ENCODE measurements around the gene TPRG1L.

TPRG1L gene

DNA sequence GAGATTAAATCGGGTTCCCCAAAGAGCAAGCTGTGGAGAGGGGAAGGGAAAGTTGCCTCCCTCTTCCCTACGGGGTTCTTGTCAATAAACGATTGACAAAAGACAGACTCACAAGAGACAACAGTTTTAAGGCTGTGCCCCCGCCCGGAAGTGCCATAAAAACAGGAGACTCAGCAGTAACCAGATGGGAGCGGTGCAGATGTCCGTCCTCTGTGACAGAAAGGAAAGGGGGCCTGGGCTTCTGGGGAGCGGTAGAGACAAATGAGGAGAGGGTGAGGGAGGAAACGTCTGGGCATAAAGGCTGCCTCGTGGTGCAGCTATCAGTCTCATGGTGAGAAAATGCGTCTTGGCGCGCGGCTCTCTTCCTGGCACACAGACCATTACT lies 33.4 kb downstream of the TPRG1L start:
- TF ChIP-seq CTCF (IDR thresholded peaks at IDR 0.05; ENCODE audit: insufficient read depth, low read length), result no peak
- TF ChIP-seq POLR2AphosphoS5 (IDR thresholded peaks at IDR 0.05; ENCODE audit: low read depth), result no peak
- TF ChIP-seq, protein P1, sequence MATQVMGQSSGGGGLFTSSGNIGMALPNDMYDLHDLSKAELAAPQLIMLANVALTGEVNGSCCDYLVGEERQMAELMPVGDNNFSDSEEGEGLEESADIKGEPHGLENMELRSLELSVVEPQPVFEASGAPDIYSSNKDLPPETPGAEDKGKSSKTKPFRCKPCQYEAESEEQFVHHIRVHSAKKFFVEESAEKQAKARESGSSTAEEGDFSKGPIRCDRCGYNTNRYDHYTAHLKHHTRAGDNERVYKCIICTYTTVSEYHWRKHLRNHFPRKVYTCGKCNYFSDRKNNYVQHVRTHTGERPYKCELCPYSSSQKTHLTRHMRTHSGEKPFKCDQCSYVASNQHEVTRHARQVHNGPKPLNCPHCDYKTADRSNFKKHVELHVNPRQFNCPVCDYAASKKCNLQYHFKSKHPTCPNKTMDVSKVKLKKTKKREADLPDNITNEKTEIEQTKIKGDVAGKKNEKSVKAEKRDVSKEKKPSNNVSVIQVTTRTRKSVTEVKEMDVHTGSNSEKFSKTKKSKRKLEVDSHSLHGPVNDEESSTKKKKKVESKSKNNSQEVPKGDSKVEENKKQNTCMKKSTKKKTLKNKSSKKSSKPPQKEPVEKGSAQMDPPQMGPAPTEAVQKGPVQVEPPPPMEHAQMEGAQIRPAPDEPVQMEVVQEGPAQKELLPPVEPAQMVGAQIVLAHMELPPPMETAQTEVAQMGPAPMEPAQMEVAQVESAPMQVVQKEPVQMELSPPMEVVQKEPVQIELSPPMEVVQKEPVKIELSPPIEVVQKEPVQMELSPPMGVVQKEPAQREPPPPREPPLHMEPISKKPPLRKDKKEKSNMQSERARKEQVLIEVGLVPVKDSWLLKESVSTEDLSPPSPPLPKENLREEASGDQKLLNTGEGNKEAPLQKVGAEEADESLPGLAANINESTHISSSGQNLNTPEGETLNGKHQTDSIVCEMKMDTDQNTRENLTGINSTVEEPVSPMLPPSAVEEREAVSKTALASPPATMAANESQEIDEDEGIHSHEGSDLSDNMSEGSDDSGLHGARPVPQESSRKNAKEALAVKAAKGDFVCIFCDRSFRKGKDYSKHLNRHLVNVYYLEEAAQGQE (IDR thresholded peaks at IDR 0.05; ENCODE audit: insufficient replicate concordance, low read depth), result no peak
- no peak for TF ChIP-seq SPI1 (IDR thresholded peaks at IDR 0.05; ENCODE audit: borderline replicate concordance, low read depth)
- TF ChIP-seq GABPA (IDR thresholded peaks at IDR 0.05; ENCODE audit: low read depth), result no peak
- peaks cover 35% of the 10 kb centered on the region for H3K27me3 ChIP-seq (ENCODE audit: insufficient read depth, poor library complexity, severe bottlenecking)
- H3K4me3 ChIP-seq (replicated peaks; ENCODE audit: insufficient read depth, low read length), result no peak overlapping the region
- DNase-seq (ENCODE audit: low read depth in 1 of 2, low spot score in 1 of 2), result no peak
- no peak overlapping the region for H3K27ac ChIP-seq (replicated peaks)

DNA sequence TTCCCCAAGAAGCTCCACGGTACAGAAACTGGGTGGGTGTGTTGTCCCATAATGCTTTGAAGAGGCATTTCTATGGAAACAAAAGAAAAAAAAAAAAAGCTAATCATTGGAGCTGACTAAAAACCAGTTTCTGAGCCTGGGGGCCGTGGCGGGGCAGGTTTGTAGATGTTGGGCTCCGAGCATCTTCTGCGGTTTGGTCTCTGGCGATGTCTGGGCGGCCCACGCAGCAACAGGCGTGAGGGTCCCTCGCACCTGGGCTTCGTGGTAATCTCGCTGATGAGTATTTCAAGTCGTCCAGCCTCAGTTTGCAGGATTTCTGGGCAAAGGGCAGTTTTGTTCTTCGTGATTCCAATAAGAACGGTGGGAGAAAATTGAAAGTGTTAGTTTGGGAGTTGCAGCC lies 34.3 kb downstream of the TPRG1L start:
- Histone ChIP-seq H3K27me3 (ENCODE audit: insufficient read depth, poor library complexity, severe bottlenecking) (peaks cover 26% of the 10 kb centered on the region), H3K27ac (replicated peaks) (no peak overlapping the region), H3K4me3 (replicated peaks; ENCODE audit: insufficient read depth, low read length) (no peak overlapping the region)
- no peak for DNase-seq (ENCODE audit: low read depth in 1 of 2, low spot score in 1 of 2)
- TF ChIP-seq, protein P1 (IDR thresholded peaks at IDR 0.05; ENCODE audit: insufficient replicate concordance, low read depth), result no peak
- TF ChIP-seq GABPA (IDR thresholded peaks at IDR 0.05; ENCODE audit: low read depth), result no peak
- no peak for TF ChIP-seq CTCF (IDR thresholded peaks at IDR 0.05; ENCODE audit: insufficient read depth, low read length)
- TF ChIP-seq POLR2AphosphoS5 (IDR thresholded peaks at IDR 0.05; ENCODE audit: low read depth), result no peak
- TF ChIP-seq SPI1 (IDR thresholded peaks at IDR 0.05; ENCODE audit: borderline replicate concordance, low read depth), result no peak

GRCh38 chr1:3660704-3661103 lies 35.9 kb downstream of the TPRG1L start:
- H3K27ac ChIP-seq (replicated peaks), result no peak overlapping the region
- H3K27me3 ChIP-seq (ENCODE audit: insufficient read depth, poor library complexity, severe bottlenecking), result peaks cover 12% of the 10 kb centered on the region
- TF ChIP-seq SPI1 (IDR thresholded peaks at IDR 0.05; ENCODE audit: borderline replicate concordance, low read depth) (no peak), CTCF (IDR thresholded peaks at IDR 0.05; ENCODE audit: insufficient read depth, low read length) (no peak), GABPA (IDR thresholded peaks at IDR 0.05; ENCODE audit: low read depth) (no peak), POLR2AphosphoS5 (IDR thresholded peaks at IDR 0.05; ENCODE audit: low read depth) (no peak)
- TF ChIP-seq, protein P1 (IDR thresholded peaks at IDR 0.05; ENCODE audit: insufficient replicate concordance, low read depth), result no peak
- H3K4me3 ChIP-seq (replicated peaks; ENCODE audit: insufficient read depth, low read length), result no peak overlapping the region
- no peak for DNase-seq (ENCODE audit: low read depth in 1 of 2, low spot score in 1 of 2)

All from HL-60 (cell line).